Adipose tissue (tissue), 3 donors: ENCODE measurements around the gene TVP23C. TPM values are rescaled to one million over a fixed set of nuclear protein-coding genes. Genes with fewer than 3 reads are reported as not detected.
"Not testable (repeated sequence)": the region's sequence is repeated elsewhere in the genome, so short reads cannot be mapped to it uniquely, and the experiment has no call there.

ENCODE experiments used
- H3K27ac ChIP-seq: one replicate; pipeline ENCODE4 v1.5.1; 2013; ENCODE audit warnings: low read depth, low read length
- WGBS, 3 donors: extraction: QIAGEN DNeasy Blood & Tissue Kit; methylation state at CpG; one replicate each; pipeline ENCODE4 v1.1.7; 2013; 5-methylcytosine and 5-hydroxymethylcytosine counted together
- polyA plus RNA-seq, 3 donors: library from polyadenylated mRNA; stranded (reverse); fragments of 200-250 nt; gene quantifications; one replicate each; pipeline ENCODE4 v1.2.3, GENCODE V29; 2013
- donor health status: healthy with polysubstance abuse.
- donor health status: Bipolar disorder and iron deficiency.
- donor health status: healthy.

TVP23C gene
- polyA plus RNA-seq, 3 donors = 2.2 to 5.5 (median 2.4) TPM

DNA sequence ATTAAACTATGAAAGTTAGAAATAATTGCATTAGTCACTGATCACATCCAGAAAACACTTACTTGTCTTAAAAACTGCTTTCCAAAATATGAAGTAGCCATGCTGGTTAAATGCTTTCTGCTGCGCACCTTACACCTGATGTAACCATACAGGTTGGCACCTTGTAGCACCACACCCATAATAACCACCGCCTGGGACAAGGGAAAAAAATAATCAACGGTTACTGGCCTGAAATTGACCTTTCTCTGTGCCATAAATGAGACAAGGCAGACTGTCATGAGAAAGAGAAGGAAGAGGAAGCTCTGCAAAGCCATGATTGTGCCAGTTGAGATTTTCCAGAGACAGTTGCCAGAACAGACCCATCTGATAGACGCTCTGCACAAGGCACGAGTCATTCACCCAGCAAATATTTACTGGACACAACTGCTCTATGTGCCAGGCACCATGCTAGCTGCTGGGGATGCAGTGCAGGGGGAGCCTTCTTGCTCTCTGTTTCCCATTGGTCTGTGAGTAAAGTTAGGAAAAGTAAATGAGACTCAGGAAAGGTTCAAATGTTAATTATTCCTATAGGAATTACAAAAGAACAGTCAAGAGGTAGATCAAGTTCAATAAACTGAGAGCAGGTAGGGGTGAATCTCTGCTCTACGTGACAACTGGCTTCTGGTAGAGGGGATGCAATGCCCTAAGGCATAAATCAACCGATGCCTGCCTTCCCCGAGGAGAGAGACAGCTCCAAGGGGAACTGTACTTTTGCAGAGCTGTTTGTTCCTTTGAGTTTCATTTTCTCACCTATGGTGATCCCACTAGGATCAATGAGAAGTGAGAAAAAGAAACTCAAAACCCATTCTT, 22.7 kb downstream of the TVP23C start:
- 66 to 86% (median 72%) methylated on average over 8 of the region's 8 CpGs for WGBS, 3 donors
- H3K27ac ChIP-seq = not testable (repeated sequence)

DNA sequence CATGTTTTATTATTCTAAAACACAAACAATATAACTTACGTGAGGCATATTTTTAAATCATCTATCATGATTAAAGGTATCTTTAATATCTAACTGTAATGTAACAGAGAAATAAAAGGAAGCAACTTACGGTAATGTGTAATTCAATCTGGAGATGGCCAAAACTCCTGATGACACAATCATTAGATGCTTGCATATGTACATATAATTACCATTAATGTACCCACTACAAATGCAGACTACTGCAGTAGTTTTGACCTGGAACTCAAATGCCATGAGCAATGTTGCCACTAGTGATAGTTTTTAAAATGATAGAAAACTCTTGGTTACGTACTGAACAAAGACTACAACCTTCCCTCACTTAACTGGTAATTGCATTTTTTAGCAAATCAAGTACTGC, 30.2 kb downstream of the TVP23C start:
- WGBS, 3 donors = 77 to 98% (median 96%) methylated on average over 3 of the region's 3 CpGs
- H3K27ac ChIP-seq = not testable (repeated sequence)

DNA sequence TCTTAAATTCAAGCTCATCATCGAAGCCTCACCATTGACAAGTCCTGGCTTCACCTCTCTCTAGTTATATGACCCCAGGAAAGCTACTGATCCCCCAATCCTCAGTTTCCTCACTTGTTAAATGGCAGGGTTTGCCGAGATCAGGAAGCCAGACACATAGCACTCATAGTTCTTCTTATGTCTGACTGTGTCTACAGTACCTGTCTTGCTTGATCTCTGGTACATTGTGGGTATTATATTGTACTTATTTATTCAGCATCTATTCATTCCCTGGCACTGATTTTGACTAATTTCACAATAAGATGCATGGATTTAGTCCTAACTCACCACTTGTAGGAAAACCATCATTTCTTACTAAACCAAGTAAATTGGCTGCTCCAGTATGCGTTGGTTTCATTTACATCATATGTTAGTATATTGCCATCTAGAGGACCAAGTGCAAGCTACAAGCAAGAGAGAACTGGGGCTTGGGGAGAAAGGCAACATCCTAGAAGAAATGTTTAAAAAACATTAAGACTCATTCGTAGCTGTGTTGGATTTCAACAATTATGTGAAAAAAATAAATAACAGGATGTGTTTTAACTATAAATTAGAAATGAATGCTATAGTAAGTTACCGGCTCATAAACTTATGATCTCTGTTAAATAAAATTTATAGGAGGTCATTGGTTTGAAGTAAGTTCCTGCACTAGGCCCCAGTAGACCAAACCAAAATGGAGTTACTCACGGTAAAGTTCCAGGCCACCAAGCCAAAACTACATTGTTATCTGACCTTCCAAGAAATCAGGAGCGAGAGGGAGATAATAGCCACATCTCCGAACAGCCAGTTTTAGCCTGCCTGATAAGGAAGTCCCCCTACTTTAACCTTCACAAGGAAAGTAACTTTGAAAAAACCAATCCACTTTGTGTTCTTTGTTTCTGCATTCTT, 36.7 kb downstream of the TVP23C start:
- WGBS, 3 donors = 54 to 64% (median 61%) methylated on average over 8 of the region's 8 CpGs
- not testable (repeated sequence) for H3K27ac ChIP-seq

DNA sequence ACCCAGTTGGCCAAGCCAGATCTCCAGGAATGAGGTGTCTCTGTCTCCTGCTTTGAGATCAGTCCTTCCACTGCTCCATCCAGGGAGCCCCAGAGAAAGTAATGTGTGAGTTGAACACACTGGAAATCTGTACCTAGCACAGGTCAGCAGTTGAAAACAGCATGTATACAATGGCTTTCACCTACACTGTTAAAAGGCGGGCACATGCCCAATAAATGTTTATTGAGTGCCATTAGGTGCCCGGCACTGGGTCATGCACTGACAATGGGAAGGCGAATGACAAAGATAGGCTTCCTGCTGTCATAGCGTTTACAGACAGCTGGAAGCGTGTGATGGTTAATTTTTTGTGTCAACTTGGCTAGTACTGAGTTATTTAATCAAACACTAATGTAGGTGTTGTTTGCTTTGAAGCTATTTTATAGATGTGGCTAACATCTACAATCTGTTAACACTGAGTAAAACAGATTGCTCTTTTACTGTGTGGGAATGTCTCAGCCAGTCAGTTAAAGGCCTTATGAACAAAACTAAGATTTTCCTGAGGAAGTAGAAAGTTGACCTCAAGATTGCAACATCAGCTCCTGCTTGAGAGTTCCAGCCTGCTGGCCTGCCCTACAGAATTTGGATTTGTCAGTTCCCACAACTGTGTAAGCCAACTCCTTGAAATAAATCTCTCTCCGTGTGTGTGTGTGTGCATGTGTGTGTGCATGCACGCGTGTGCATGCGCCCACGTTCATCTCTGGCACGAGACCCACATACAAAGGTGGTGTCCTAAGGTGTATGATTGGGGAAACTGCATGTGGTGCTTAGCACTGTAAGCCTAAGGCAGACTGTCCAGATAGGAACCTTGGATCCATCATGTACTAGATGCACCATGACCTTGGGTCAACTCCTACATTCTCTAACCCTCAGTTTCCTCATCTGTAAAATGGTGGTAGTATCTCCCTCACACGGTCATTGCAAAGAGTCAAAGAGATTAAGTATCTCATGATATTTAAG, 38.0 kb downstream of the TVP23C start:
- H3K27ac ChIP-seq = not testable (repeated sequence)
- WGBS, 3 donors = 54 to 80% (median 59%) methylated on average over 10 to 11 of the region's 12 CpGs

DNA sequence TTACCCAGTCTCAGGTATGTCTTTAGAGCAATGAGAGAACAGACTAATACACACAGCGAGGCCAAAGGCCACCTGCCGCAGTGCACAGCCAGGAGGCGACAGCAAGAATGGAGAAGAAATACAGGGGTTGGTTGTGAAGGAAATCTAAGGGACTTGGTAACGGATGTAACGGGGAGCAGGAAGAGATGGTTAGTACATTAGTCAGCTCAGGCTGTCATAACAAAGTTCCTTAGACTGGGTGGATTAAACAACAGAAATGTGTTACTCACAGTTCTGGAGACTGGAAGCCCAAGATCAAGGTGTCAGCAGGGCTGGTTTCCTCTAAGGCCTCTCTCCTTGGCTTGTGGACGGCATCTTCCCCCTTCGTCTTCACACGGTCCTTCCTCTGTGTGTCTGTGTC, 47.1 kb downstream of the TVP23C start:
- 90 to 97% (median 91%) methylated on average over 8 of the region's 8 CpGs for WGBS, 3 donors

DNA sequence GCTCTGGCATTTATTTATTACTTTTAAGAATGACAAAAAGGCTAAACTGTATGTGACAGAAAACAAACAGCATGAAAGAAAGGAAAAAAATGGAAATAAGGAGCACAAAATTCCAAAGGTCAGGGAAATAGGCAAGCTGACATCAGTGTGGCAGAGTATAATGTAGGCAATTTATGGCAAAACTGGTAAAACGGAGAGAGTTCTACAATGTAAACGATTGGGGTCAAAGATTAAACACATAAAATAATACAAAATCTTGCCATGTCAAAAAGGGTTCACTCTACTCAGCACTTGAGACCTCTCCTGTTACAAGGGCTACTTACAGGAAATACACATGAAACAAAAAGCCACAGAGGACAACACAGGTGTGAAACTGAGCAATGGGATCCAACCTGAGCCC, 48.8 kb downstream of the TVP23C start:
- 10 to 75% (median 75%) methylated on average over 2 of the region's 2 CpGs for WGBS, 3 donors
- no peak overlapping the region for H3K27ac ChIP-seq

More for the DNA sequence above, 47.1 kb downstream of the TVP23C start:
- no peak overlapping the region for H3K27ac ChIP-seq

DNA sequence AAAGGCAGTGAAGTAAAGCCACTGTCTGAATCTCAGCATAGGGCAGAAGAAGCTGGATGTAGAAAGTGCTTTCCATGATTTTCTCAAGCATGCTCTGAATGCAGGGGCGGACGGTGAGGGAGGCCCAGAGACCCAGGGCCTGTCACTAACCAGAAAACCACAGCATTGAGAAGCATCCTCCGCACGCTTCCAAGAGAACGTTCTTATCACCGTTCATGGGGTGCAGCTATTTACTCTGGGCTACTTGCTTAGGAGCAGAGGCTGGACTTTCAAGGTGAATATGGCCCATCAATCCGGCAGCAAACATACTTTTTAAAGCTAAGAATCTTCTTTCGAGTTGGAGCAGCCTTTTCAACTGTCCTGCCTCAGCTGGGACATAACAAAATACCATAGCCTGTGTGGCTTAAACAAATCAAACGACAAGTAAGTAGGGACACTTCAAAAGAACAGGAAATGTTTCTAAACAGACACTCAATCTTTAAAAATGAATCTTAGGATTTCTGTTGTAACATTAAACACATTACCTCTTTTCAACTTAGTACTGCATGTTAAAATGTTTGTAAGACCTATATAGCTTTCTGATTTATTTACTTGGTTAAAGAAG, 49.3 kb downstream of the TVP23C start:
- WGBS, 3 donors = 76 to 80% (median 78%) methylated on average over 9 of the region's 9 CpGs
- H3K27ac ChIP-seq = no peak overlapping the region

DNA sequence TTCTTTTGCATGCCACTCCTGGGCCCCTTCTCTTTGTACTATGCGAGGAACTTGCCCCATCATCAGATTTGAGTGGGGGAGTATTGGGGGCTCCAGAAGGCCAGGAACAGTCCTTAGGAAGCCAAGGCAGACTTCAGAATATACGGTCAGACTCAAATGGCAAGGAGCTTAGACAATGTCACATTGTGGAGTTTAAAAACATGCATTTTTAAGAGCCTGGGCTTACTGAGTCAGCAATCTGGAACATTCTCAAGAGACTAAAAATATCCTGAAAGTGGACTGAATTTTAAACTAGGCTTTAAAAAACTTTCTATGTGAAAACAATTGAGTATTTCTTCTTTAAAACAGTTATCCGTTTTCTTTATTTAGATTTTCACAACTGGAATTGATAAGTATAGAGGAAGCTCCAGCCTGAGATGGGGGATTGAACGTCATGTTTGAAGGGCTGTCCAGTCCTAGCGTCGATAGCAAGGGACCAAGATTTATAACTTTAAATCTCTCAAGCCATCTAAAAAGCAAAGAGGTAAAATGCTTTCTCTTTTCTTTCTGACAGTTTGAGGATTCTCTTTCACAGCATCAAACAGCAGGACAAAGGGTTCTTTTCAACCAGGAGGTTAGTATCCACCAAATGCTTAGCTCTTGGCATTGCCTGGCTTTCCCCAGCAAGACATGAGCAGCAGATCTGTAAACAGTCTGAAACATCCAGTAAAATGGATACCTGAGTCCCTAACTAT, 50.1 kb downstream of the TVP23C start:
- 66 to 76% (median 68%) methylated on average over 6 of the region's 6 CpGs for WGBS, 3 donors
- H3K27ac ChIP-seq = no peak overlapping the region

DNA sequence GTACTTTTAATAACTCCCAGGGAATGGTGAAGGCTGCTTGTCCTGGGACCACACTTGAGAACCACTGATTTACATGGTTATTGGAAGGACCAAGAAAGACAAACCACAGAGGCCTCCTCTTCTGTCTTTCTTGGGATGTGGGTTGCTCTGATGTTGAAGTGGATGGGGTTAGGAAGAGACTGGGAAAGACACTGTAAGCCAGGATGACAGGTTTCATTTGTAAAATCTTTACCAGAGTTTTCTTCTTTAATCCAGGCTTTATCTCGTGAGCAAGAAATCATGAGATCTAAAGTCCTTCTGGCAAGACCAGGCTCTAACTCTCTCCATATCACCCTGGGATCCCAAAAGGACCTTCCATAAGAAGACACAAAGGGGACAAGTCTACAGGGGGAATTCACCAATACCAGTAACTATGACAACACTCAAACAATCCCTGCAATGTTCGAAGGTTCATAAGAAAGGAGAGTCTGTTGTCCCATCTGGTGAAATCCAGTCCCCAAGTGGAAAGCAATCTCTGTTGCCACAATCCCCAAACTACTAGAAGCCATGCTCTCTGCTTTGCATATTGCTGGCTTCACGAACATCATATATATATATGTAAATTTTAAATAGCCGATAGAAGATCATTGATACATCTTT, 51.1 kb downstream of the TVP23C start:
- no peak overlapping the region for H3K27ac ChIP-seq
- 96% methylated on average over 4 of the region's 4 CpGs for WGBS, 3 donors

DNA sequence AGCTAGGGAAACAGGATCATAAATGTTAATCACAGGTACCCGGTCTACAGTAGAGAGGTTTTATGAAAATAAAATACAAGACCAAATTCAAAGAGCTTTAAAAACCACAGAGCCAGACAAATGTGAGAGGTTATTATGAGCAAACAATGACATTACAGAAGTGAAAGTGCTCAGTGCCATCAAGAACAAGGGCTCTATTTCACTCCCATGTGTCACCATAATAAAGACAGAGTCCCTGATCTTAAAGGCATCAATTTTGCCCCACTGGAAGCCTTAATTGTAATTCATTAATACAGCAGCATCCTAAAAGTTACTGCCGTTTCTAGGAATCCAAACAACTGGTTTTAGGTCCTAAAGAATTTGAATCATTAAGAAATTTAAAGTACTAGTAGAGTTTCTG, 52.1 kb downstream of the TVP23C start:
- no peak overlapping the region for H3K27ac ChIP-seq
- WGBS, 3 donors = 83 to 91% (median 91%) methylated on average over 2 of the region's 2 CpGs

DNA sequence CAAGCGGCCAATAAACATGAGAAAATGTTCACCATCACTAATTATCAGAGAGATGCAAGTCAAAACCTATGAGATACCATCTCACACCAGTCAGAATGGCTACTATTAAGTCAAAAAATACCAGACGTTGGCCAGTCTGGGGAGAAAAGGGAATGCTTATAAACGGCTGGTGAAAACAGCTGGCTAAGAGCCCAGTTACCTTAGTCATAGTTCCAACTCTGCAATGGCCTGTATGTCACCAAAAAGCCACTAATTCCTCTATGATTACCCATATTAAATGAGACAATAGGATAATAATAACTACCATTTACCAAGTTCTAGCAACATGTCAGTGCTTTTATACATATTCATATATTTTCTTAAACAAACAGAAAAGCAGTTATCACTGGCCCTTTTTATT, 52.9 kb downstream of the TVP23C start:
- no peak overlapping the region for H3K27ac ChIP-seq
- 62 to 87% (median 62%) methylated on average over 3 of the region's 3 CpGs for WGBS, 3 donors

DNA sequence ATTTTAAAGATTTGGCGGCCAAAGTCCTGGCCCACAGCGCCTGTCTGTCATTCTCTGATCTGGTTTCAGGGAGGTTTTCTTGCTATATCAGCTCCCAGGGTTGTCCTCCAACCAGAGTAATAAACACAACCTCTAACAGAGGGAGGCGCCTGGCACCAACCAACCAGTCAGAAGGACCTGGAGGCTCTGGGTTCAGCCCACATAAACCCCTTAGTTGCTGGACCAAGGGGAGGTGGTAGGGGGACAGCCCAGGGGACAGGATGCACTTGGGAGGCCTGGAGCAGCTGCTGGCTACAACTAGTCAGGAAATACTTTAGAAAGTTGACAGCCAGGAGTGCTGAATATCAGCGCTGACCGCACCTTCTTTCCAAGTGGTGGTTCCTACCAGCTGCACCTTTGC, 54.2 kb downstream of the TVP23C start:
- H3K27ac ChIP-seq = no peak overlapping the region
- WGBS, 3 donors = 95 to 98% (median 98%) methylated on average over 5 of the region's 5 CpGs

DNA sequence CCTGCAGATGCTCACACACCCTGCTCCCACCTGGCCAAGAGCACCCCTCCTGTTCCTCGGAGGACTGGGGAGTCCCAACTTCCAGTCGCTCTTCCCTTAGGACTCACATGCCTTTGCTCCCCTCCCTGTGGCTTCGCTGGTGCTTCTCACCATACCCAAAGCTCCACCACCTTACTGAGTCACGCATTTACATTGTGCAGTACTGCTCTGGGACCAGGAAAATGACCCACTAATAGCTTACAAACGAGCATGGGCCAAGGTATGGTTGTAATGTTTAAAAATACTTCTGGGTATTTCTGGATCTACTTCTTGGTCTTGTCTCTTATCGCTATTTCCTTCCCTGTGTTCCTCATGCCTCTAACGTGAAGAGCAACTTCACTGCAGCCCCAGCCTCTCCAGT, 54.8 kb downstream of the TVP23C start:
- H3K27ac ChIP-seq = no peak overlapping the region
- WGBS, 3 donors = 69 to 88% (median 86%) methylated on average over 7 of the region's 7 CpGs

DNA sequence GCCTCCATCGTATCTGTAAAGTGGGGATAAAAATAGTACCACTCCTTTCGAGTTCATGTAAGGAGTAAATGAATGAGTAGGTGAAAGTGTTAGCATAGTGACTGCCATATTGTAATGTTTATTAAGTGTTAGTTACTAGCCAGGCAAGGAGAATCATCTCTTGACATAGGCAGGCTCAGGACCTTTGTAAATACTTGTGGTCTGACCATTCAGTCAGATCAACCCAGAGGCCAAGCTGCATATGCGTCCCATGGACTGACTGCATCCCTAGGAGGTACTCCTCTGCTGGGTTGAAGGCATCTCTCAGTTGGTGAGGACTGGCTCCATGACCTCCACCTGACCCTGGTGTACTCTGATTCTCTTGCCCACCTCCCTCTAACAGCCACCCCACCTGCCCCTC, 55.4 kb downstream of the TVP23C start:
- WGBS, 3 donors = 94 to 96% (median 95%) methylated on average over 3 of the region's 3 CpGs

DNA sequence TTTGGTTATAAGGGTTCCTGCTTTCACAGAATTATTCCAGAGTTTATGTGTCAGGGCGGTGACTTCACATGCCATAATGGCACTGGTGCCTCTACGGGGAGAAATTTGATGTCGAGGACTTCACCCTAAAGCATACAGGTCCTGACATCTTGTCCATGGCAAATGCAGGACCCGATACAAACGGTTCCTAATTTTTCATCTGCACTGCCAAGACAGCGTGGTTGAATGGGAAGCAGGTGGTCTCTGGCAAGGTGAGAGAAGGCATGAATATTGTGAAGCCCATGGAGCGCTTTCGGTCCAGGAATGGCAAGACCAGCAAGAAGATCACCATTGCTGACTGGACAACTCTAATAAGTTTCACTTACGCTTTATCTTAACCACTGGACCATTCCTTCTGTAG, 56.3 kb downstream of the TVP23C start:
- H3K27ac ChIP-seq = no peak overlapping the region
- WGBS, 3 donors = 96 to 98% (median 97%) methylated on average over 9 of the region's 9 CpGs

More for the DNA sequence above, 55.4 kb downstream of the TVP23C start:
- no peak overlapping the region for H3K27ac ChIP-seq

DNA sequence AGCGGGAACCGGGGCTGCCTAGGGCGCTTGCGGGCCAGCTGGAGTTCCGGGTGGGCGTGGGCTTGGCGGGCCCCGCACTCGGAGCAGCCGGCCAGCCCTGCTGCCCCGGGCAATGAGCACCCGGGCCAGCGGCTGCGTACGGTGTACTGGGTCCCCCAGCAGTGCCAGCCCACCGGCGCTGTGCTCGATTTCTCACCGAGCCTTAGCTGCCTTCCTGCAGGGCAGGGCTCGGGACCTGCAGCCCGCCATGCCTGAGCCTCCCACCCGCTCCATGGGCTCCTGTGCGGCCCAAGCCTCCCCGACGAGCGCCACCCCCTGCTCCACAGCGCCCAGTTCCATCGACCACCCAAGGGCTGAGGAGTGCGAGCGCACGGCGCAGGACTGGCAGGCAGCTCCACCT, 57.6 kb downstream of the TVP23C start:
- not testable (repeated sequence) for H3K27ac ChIP-seq
- WGBS, 3 donors = 95 to 98% (median 97%) methylated on average over 7 to 32 of the region's 32 CpGs

DNA sequence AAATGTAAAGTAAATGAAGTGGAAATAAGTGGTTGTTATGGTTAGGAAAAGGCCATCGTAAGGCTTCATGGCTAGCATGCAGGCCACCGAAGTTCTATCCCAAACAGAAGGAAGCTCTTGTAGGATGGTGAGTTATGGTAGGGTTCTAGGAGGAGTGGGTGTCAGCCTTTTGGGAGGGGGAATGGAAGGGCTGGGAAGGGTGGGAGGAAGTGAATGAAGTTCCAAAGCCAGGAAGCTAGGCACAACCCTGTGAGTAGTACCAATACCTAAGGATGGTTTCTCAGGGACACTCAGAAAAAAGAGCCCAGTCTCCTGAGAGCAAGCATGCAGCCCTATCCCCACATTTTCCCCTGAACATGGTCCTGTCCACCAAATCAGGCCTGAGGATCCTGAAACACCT, 59.6 kb downstream of the TVP23C start:
- WGBS, 3 donors = 85 to 88% (median 85%) methylated on average over 2 of the region's 2 CpGs

More for the DNA sequence above, 59.6 kb downstream of the TVP23C start:
- no peak overlapping the region for H3K27ac ChIP-seq
